Articular chondrocyte of knee joint (primary cell): ENCODE measurements around the gene MYL4. TPM values are rescaled to one million over a fixed set of nuclear protein-coding genes. Genes with fewer than 3 reads are reported as not detected.

Source experiments
- small RNA-seq: library from RNA; depleted of rRNA; stranded (forward); fragments of <200 nt; gene quantifications from one replicate; pipeline ENCODE3, GENCODE V24; 2012
- total RNA-seq: library from RNA; depleted of rRNA; stranded (reverse); fragments of >200 nt; gene quantifications from 2 replicates; pipeline ENCODE4 v1.2.3, GENCODE V29; 2012

Gene MYL4
- 0.22 TPM in 1 of 2 replicates, not detected in the other for total RNA-seq

DNA sequence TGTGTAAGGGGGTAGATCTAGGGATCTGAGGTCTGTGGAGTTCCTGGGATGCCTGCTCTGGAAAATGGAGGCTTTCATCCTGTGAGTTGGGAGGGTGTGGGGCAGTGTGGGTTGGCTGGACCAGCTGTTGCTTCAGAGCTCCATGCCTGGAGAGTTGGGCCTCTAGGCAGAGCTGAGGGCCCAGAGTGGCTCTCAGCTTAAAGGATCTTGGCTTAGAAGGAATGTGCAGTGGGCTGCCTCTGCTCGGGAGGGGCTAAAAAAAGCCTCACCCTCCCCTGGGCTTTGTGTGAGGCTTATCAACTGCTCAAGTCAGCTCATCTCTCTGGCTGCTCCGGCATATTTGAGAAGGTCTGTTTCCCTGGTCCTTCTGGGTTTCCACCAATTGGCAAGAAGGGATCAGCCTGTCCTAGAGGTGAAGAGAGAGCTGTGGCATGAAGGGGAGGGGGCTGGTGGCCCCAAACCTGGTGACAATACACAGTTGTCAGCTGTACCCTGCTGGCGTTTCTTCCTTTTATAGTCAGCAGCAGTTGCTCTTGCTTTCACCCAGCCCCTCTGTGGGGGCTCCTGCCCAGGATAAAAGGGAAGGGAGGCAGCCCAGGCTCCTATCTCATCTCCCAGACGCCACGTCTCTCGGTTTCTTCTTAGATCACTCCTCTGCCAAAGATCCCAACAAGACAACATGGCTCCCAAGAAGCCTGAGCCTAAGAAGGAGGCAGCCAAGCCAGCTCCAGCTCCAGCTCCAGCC is at the start of gene MYL4:
TSS of gene MYL4 (plus strand) at position 605 of the 745 bp plus-strand sequence. CDS start at position 680, 75 bp downstream.

DNA sequence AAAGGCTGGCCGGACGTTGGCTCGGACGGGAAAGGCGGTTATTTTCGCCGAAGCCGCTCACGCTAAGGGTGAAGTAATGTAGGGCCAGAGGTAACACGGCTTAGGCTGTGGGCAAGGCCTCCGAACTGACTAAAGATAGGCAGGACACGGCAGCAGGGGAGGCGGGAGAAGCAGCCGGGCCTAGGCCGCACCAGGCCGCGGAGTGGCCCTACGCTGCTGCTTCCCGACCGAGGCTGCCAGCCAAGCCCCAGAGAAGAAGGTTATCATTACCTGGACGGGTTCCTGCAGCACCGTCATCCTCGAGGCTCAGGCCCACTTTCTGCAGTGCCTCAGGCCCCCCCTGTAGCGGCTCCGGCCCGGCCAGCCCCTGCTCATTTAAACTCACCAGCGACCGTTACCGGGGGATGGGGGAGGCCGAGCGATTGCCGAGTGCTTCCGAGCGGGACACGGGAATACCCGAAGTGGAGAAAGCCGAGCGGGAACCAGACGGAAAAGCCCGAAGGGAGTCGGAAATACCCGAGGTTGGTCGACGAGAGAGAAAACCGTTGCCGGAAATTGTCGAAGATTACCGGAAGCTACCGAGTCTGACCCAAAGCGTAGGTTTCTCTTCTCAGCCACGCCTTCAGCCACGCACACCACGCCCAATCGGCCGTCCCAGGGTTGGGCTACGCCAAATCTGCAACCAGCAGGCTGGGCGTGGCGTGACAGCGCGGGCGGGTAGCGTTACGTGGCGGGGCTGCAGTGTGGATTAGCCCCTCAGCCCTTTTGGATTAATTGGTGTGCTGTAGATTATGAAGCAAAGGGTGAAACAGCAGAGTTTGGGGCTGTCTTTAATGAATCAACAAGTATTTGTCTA is 20.0 kb upstream of the MYL4 start, which contains the start of gene CDC27:
TSS of gene CDC27 (minus strand) at position 420 of the 856 bp plus-strand sequence. CDS start at position 297, 123 bp downstream.

DNA sequence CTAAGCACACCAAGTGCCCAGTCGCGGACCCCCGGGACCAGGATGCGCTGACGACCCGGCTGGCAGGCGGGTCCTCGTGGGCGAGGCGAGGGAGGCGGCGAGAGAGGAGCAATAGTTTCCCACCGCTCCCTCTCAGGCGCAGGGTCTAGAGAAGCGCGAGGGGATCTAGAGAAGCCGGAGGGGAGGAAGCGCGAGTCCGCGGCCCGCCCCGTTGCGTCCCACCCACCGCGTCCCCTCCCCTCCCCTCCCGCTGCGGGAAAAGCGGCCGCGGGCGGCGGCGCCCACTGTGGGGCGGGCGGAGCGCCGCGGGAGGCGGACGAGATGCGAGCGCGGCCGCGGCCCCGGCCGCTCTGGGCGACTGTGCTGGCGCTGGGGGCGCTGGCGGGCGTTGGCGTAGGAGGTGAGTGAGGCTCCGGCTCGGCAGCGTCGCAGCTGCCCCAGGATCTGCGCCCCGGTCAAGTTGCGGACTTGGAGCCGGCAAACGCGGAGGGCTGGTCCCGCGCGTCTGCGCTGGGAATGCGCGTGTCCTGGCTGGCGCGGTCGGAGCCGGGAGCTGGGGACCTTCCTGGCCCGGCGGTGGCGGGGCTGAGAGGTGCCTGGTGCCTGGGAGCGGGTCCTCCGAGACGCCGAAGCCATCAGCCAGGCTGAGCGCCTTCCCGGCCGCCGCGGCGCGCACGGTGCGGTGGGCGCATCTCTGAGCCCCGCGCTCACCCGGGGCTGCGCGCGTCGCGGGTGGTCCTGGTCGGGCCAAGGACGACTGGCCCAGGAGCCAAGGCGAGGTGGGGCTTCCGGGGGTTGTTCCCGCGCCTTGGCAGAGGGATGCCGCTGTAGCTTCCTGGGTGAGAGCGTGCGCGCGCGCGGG is 44.6 kb downstream of the MYL4 start, which contains the start of gene ITGB3:
TSS of gene ITGB3 (plus strand) at position 287 of the 862 bp plus-strand sequence. CDS start at position 322, 35 bp downstream.

Small RNA genes lying within 50 kb of the gene (small RNA-seq; reads per million reads assigned to genes)
- not detected for gene RNU7-186P

Other genes starting within 250 kb of the MYL4 start
- gene RPRML, start 230.1 kb upstream of the MYL4 start, total RNA-seq, result not detected in 2 replicates
- gene CDC27, start 20.1 kb upstream of the MYL4 start, total RNA-seq, result 117 and 119 TPM in 2 replicates
- gene ITGB3, start 44.5 kb downstream of the MYL4 start, total RNA-seq, result 22.7 and 27.6 TPM in 2 replicates
- 7.6 and 8.5 TPM in 2 replicates for gene EFCAB13, start 114.6 kb downstream of the MYL4 start, total RNA-seq